Measurements from ENCODE around the gene ETV6.

The ETV6 gene

GRCh38 chr12:11829764-11830194 lies 180.3 kb downstream of the ETV6 start:
- TF ChIP-seq CTCF (IDR thresholded peaks at IDR 0.05): no peak
- TF ChIP-seq ZFX (IDR thresholded peaks at IDR 0.05; ENCODE audit: borderline replicate concordance): no peak
- H3K27ac ChIP-seq: no peak overlapping the region

DNA sequence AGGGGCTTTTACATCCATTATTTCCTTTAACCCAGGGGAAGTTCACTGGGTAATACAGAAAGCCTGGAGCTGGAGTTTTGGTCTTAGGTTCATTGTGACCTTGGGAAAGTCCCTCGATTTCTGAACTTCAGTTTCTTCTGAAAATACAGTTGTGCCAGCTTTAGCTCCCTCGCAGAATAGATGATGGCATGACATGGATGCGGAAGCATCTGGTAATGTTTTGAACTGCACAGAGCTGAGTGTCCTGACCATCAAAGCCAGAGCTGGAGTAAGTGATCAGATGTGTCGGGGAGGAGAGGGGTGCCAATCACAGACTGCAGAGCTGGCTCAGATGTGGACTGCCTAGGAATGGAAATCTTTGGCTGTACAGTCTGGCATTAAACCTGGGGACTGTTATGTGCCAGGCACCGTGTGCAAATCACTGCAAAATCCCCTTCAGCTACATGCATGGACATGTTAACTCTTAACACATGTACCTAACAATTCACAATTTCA lies 180.9 kb downstream of the ETV6 start:
- TF ChIP-seq ZFX (IDR thresholded peaks at IDR 0.05; ENCODE audit: borderline replicate concordance) (no peak), CTCF (IDR thresholded peaks at IDR 0.05) (no peak)
- no peak overlapping the region for H3K27ac ChIP-seq

DNA sequence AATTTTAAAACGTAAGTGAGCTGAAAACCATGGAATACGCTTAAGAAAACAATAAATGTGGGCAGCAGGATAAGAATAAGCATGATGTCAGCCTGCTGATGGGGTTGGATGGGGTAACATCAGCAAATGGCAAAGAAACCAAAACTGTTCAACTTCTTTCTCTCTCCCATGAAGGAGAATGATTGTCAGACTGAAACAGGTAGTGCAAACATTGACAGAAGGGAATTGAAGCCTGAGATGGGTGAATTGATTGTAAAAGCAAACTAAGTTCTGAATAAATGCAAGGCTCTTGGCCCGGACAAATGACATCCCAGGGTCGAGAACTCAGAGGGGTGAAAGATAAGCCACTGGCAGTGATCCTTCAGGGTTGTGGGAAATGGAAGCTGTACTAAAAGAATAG lies 182.6 kb downstream of the ETV6 start:
- no peak overlapping the region for H3K27ac ChIP-seq
- TF ChIP-seq CTCF (IDR thresholded peaks at IDR 0.05): no peak
- TF ChIP-seq ZFX (IDR thresholded peaks at IDR 0.05; ENCODE audit: borderline replicate concordance): no peak

DNA sequence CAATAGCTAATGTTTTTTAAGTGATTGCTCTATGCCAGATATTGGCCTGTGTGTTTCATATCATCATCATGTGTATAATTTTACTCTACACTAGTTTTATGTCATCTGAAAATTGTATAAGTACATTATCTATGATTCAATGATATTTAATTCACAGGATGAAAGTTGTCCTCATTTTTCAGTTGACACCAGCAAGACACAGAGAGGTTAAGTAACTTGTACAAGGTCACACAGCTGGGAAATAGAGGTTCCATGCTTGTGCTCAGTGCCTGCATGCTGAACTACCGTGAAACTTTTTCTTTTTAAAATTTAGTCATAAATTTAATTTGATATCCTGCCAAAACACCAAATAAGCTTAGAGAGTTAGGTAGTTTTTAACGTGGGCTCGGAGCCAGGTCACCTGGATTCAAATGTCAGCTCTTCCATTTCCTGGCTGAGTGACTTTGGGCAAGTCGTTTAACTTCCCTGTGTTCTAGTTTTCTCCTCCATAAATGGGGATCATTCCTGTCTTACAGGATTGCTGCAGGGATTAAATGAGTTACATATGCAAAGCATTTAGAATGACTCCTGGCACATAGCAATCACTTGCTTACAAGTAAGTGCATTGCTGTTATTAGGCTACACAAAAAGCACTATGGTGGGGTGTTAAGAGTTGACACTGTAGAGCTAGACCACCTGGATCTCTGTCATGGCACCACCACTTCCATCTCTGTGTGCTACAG lies 183.9 kb downstream of the ETV6 start:
- TF ChIP-seq CTCF (IDR thresholded peaks at IDR 0.05): no peak
- no peak for TF ChIP-seq ZFX (IDR thresholded peaks at IDR 0.05; ENCODE audit: borderline replicate concordance)
- H3K27ac ChIP-seq: no peak overlapping the region

DNA sequence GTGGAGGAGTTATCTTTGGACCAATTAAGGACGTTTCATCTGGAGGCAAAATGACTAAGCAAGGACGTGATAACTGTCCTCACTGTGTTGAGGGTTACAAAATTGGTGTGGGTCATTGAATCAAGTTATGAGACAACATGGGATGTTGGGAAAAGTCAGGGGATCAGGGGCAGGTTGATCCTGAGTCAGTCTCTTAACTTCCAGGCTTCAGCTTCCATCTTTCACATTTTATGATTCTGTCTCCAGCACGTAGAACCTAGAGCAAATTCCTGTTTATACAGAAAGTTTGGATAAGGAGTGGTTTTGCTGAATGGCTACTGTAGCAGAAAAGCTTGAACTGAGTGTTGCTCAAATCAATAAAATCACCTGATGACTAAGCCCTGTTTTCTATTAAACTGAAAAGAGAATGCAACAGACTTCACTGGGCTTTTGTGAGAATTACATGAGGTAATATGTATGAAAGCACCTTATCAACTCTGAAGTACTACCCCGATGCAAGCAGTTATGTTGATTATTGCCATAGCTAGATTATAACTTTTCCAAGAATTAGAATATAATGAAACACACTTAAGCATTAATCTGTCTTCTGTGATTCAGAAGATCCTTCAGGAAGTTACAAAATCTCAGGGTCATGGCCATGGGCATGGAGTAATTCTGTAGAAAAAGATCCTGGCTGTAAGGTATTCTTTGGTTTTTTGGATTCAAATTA lies 184.8 kb downstream of the ETV6 start:
- no peak overlapping the region for H3K27ac ChIP-seq
- TF ChIP-seq CTCF (IDR thresholded peaks at IDR 0.05): no peak
- no peak for TF ChIP-seq ZFX (IDR thresholded peaks at IDR 0.05; ENCODE audit: borderline replicate concordance)

DNA sequence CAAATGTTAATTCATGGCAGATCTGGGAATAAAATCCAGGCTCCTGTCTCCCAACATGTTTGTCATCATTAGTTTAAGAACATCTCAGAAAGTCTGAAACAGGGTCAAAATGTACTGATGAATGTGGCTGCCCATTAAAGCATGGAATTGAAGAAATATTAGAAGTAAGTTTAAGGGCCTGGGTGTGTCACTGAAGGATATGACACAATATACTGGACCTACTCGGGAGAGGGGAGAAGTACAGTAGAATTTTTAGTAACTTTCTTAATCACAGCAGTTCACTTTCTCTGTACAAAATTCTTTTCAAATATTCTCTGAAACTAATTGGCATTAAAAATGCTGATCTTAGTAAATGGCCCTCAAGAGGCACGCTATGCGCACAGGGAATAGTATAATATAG lies 185.5 kb downstream of the ETV6 start:
- no peak overlapping the region for H3K27ac ChIP-seq
- TF ChIP-seq ZFX (IDR thresholded peaks at IDR 0.05; ENCODE audit: borderline replicate concordance) (no peak), CTCF (IDR thresholded peaks at IDR 0.05) (no peak)
